ENCODE data around the gene GHDC.
"Not testable (repeated sequence)": the region's sequence is repeated elsewhere in the genome, so short reads cannot be mapped to it uniquely, and the experiment has no call there.

GHDC gene

GRCh38 chr17:42181851-42182207 is 12.5 kb downstream of the GHDC start:
- DNase-seq, result no peak

- peak; percentile 87 for DNase-seq
These were observed 13.1 kb downstream of the GHDC start, which contains the start of gene KCNH4 for GRCh38 chr17:42180922-42181850. KCNH4 (minus strand) TSS chr17:42181142; CDS start chr17:42180945, 197 bp downstream.

DNA sequence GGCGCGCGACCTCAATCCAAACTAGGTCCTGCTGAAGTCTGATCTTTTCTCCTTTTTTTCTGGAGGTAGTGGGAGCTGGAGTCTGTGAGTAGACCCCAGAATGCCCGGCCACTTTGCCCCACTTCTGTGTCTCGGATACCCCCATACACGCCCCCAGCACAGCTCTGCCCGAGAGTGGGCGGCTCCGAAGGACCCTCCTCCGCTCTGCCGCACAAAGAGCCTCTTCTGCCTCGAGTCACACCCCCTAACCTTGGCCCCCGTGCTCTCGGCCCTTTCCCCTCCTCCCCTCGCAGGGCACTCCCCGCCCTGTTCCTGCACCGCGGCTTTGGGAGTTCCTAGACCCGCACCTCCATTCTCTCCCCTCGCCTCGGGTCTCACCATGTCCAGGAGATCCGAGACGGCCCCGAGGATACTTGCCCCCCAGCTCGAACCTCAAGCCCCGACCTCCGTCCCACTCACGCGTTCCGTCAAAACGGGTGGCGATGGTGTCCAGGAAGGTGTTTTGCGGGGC is 13.8 kb downstream of the GHDC start:
- DNase-seq, result no peak

GRCh38 chr17:42179911-42180410 is 14.3 kb downstream of the GHDC start:
- DNase-seq, result no peak

DNA sequence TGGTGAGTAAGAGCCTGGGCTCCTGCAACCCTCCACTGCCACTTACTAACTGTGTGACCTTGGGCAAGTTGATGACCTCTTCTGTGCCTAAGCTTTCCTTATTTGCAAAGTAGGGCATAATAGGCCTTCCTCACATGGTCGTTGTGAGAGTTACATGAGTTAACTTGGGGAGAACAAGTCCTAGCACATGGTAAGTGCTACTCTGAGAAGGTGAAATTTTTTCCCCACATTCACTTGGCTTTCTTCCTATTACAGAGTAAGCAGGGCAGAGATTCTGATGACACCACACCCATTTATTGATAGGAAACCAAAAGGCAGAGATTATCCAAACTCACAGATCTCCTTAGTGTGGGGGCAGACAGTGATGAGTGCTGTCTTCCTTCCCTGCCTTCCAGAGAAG is 15.0 kb downstream of the GHDC start:
- no peak for DNase-seq

- DNase-seq, result no peak
These were observed 15.5 kb downstream of the GHDC start for GRCh38 chr17:42178817-42179216.

DNA sequence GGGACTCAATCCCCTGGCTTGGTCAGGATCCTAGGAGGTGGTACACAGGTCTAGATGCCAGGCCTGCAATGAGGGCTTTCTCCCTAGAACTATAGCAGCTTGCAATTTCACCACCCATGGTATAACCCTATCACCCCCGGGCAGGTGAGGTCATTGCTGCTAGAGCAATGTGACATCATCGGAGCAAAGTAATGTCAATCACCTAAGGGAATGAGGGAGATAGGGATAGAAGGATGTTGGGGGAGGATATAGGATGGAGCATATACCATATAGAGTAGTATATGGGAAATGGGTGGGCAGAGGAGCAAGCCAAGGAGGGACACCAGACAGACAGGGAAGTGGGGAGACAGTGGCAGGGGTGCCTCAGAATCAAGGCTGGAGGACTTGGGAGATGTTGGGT is 16.6 kb downstream of the GHDC start:
- DNase-seq, result no peak

GRCh38 chr17:42174126-42174783 is 20.0 kb downstream of the GHDC start:
- DNase-seq, result no peak

- no peak for DNase-seq
These were observed 22.5 kb downstream of the GHDC start for GRCh38 chr17:42171831-42172230.

GRCh38 chr17:42169351-42169750 is 24.9 kb downstream of the GHDC start:
- DNase-seq, result no peak

DNA sequence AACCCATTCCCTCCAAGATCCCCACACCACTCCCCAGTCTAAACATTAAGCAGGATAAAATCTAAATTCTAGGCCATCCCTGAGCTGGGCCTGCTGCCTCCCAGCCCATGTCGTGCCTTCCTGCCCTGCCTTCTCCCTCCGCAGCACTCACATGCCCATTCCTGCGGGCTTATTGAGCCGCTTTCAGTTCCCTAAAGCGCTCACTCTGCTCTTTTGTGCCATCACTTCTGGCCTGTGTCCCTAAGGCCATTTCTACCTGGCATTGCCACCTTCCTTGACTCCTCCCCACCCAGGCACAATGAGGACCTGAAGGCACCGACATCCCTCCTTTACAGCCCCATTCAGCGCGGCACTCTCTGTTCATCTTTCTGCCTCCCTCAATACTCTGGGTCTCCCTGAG is 26.5 kb downstream of the GHDC start:
- no peak for DNase-seq

DNA sequence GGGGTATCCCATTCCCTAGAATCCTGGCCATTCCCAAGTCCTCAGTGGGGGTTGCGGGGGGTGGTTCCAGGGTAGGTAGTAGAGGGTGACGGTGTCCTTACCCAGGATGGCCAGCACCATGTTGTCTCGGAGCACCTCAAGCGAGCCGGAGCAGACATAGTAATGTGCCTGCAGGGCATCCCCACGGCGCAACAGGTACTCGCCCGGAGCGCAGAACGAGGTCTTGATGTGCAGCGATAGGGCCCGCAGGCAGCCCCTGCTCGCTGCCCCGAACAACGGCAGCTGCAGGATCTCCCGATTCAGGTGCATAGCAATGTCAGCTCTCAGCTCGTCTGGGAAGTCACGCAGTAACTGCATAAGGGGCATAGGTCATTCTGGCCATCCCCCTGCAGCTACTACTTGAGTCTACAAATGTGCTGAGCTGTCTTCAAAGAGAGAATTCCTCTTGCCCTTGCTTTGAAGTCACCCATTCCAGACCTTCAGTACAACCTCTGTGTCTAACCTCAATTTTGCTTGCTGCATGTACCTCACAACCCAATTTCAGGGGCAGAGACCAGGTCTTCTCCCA is 28.0 kb downstream of the GHDC start:
- DNase-seq, result no peak

- no peak for DNase-seq
These were observed 28.5 kb downstream of the GHDC start for GRCh38 chr17:42165751-42166150.

DNA sequence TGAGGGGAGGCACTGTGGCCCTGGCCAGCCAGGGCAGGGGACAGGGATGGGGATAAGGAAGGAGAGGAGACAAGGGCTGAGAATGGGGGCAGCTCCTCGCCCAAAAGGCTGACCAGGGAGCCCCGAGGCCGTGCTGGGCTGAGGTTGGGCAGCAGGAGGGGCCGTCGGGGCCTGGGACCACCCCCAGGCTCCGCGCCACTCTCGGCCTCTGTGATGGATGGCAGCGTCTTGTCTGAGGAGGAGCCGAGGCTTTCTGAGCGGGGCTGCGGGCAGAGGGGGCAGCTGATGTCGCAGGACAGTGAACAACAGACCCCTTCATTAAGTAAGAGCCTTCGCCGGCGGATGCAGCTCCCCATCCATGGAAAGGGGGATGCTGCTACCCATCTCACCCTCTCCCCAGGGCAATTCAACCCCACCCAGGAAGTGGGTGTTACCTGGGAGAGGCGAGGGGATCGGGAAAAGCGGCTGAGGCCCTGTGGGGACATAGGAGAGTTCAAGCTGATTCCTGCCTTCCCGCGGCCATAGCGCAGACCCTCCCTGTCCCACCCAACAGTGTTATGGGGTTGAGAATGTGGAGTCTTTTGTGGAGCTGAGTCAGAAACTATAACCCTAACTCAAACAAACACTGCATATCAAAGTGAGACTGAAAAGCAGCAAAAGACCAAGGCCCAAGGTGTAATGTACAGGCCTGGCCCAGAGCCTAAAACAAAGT is 30.4 kb downstream of the GHDC start:
- DNase-seq, result no peak

- peak; percentile 33 for DNase-seq
These were observed 31.2 kb downstream of the GHDC start for GRCh38 chr17:42163113-42163512.

DNA sequence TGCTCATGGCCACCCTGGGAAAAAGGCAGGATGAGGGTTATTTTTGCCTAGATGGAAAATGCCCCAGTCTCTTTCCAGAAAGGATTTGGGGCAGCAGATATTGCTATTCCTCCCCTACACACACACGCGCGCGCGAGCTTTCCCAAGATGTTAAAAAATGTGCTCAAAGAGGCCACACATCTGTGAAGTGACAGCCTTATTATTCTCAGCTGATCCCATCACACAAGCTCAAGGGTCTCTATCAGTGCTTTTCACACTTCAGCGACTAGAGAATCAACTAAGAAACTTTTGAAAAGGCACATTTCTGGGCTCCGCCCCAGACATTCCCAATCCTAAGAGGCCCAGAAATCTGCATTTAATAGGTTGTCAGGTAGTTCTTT is 33.8 kb downstream of the GHDC start:
- DNase-seq, result no peak

- no peak for DNase-seq
These were observed 34.3 kb downstream of the GHDC start for GRCh38 chr17:42159796-42160530.

GRCh38 chr17:42155614-42156045 is 38.7 kb downstream of the GHDC start:
- DNase-seq, result no peak

DNA sequence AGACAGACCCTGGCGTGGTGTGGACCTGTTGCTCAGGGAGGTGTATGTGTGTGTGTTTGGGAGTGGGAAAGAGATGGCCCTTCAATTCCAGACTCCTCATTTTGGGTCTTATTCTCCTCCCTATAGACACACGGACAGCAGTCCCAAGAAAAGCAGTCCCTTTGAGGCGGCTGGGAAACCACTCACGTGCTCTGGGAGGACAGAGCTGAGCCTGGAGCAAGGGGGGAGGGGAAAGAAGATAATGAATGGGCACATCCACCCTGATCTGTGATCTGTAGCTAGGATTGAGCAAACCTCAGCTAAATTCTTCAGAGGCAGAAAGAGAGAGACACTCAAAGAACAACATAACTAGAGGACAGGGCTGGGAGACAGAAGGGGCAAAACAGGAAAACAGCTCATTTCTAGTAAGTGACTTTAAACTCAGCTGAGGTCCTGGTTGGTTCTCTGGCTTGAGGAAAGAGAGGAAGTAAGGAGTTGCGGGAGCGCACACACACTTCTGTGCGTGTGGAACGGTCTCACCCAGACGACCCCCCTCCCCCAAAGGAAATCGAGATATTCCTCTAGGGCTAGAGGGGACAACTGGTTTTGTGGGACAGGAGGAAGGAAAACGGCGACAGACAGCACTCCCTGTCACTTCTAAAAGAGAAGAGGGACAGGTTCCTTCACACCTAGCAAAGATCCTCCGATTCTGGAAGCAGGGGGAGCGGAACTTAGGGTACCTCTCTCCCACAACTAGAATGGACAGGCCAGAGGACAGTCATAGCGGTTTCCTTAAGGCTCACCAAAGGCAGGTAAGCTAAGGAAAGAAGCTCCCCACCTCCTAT is 40.2 kb downstream of the GHDC start:
- no peak for DNase-seq

GRCh38 chr17:42146911-42147607 is 47.2 kb downstream of the GHDC start:
- no peak for DNase-seq

DNA sequence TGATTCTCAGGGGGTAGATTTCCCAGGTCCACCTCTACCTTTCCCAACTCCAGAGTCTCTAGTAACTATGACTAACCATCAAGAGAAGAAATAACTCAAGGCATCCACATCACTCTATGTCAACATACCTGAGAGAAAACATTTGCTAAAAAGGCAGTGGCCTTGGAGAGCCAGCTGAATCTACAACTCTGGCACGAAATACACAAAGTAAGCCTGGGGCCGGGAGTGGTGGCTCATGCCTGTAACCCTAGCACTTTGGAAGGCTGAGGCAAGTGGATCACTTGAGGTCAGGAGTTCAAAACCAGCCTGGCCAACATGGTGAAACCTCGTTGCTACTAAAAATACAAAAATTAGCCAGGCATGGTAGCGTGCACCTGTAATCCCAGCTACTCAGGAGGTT is 51.2 kb downstream of the GHDC start:
- DNase-seq, result not testable (repeated sequence)

All from activated naive CD4-positive, alpha-beta T cell treated with anti-CD3 and anti-CD28 coated beads, Interleukin-2, amount 50 U/mL, for 16 hours (primary cell).